Lower lobe of right lung (tissue), 2 donors: ENCODE measurements around the gene ERCC3. TPM values are rescaled to one million over a fixed set of nuclear protein-coding genes. Genes with fewer than 3 reads are reported as not detected.
A peak's percentile ranks its signal among the peaks of the same experiment; 100 is the strongest.
"Not testable (repeated sequence)": the region's sequence is repeated elsewhere in the genome, so short reads cannot be mapped to it uniquely, and the experiment has no call there.

Experiments
- ATAC-seq, 2 donors: fragments of 200-7000 bp; cut with Tn5 transposase; one replicate each; pipeline ENCODE4 v1.9.1; 2020 to 2022; ENCODE audit warnings: mild to moderate bottlenecking in 2 of 2, moderate library complexity in 2 of 2
- DNase-seq: peaks from one replicate; pipeline ENCODE4 v3.0.0-alpha.2; 2020
- H3K27ac ChIP-seq: fragments of 200-600 bp; one replicate; pipeline ENCODE4 v1.8.0; 2022
- H3K27me3 ChIP-seq: fragments of 200-600 bp; one replicate; pipeline ENCODE4 v1.8.0; 2022; ENCODE audit warnings: low read depth
- H3K36me3 ChIP-seq: fragments of 200-600 bp; one replicate; pipeline ENCODE4 v1.8.0; 2022; ENCODE audit warnings: mild to moderate bottlenecking
- H3K4me1 ChIP-seq: fragments of 200-600 bp; one replicate; pipeline ENCODE4 v1.8.0; 2022
- H3K4me3 ChIP-seq: fragments of 200-600 bp; one replicate; pipeline ENCODE4 v1.8.0; 2022; ENCODE audit warnings: mild to moderate bottlenecking
- H3K9me3 ChIP-seq: fragments of 200-600 bp; one replicate; pipeline ENCODE4 v1.8.0; 2022
- CTCF ChIP-seq: fragments of 200-600 bp; IDR thresholded peaks from one replicate; pipeline ENCODE4 v1.8.0; 2022; ENCODE audit warnings: antibody characterized with exemption, mild to moderate bottlenecking
- intact Hi-C: fragments of 100-400 bp; cut with DNase I; formaldehyde crosslinking; loops from one replicate; pipeline ENCODE4 v1.11.0; 2022
- total RNA-seq: library from RNA; stranded (reverse); fragmentation: NEBNext Ultra II Directional; extraction: Animal tissue kit (Norgen Biotek cat#: 25700); gene quantifications from one replicate; pipeline ENCODE4 v1.2.1, GENCODE V29; 2021
- donor health status: DM: no; HTN: yes; CAD: no; lungs with severe emphysema.

ERCC3 gene
- total RNA-seq, 1 donor from 2014 or later: 34.7 TPM

- H3K27me3 ChIP-seq: no peaks in the 10 kb centered on the region
- H3K27ac ChIP-seq: no peak overlapping the region
- ATAC-seq (no peak), DNase-seq (no peak)
- no peak for TF ChIP-seq CTCF
- no peaks in the 10 kb centered on the region for H3K4me1 ChIP-seq
- intact Hi-C loops: no loop called here
- H3K4me3 ChIP-seq: no peak overlapping the region
- no peaks in the 10 kb centered on the region for H3K36me3 ChIP-seq
- H3K9me3 ChIP-seq: peaks cover 12% of the 10 kb centered on the region
Measured at GRCh38 chr2:127235082-127235702, 58.8 kb downstream of the ERCC3 start.

- Histone ChIP-seq H3K4me1 (no peaks in the 10 kb centered on the region), H3K36me3 (no peaks in the 10 kb centered on the region), H3K27ac (no peak overlapping the region), H3K27me3 (no peaks in the 10 kb centered on the region), H3K9me3 (peaks cover 12% of the 10 kb centered on the region), H3K4me3 (no peak overlapping the region)
- intact Hi-C loops: no loop called here
- ATAC-seq (peak in 1 of 2 donors; percentile 74), DNase-seq (no peak)
- no peak for TF ChIP-seq CTCF
Measured at GRCh38 chr2:127233710-127234109, 60.2 kb downstream of the ERCC3 start.

GRCh38 chr2:127231130-127231865 is 62.6 kb downstream of the ERCC3 start:
- Histone ChIP-seq H3K36me3 (no peaks in the 10 kb centered on the region), H3K4me3 (no peak overlapping the region), H3K4me1 (peaks cover 7% of the 10 kb centered on the region), H3K27ac (no peak overlapping the region), H3K27me3 (no peaks in the 10 kb centered on the region), H3K9me3 (no peaks in the 10 kb centered on the region)
- no peak for ATAC-seq
- intact Hi-C loops: no loop called here
- no peak for DNase-seq
- no peak for TF ChIP-seq CTCF

- H3K4me1 ChIP-seq: peaks cover 12% of the 10 kb centered on the region
- peaks cover 7% of the 10 kb centered on the region for H3K27me3 ChIP-seq
- H3K9me3 ChIP-seq: no peaks in the 10 kb centered on the region
- DNase-seq: no peak
- no peak for TF ChIP-seq CTCF
- H3K4me3 ChIP-seq: no peak overlapping the region
- no peaks in the 10 kb centered on the region for H3K36me3 ChIP-seq
- no peak overlapping the region for H3K27ac ChIP-seq
- no peak for ATAC-seq
- intact Hi-C loops: no loop called here
Measured at GRCh38 chr2:127229555-127229954, 64.4 kb downstream of the ERCC3 start.

- H3K9me3 ChIP-seq: no peaks in the 10 kb centered on the region
- peaks cover 7% of the 10 kb centered on the region for H3K27me3 ChIP-seq
- H3K27ac ChIP-seq: no peak overlapping the region
- H3K4me3 ChIP-seq: no peak overlapping the region
- no peak for TF ChIP-seq CTCF
- no peaks in the 10 kb centered on the region for H3K36me3 ChIP-seq
- ATAC-seq: no peak
- no peak for DNase-seq
- H3K4me1 ChIP-seq: peaks cover 12% of the 10 kb centered on the region
- intact Hi-C loops: no loop called here
Measured at GRCh38 chr2:127228102-127228501, 65.8 kb downstream of the ERCC3 start.

GRCh38 chr2:127227264-127227660 is 66.7 kb downstream of the ERCC3 start:
- Histone ChIP-seq H3K27me3 (peaks cover 16% of the 10 kb centered on the region), H3K27ac (peak overlapping the region; percentile 41), H3K4me1 (peaks cover 12% of the 10 kb centered on the region)
- H3K4me3 ChIP-seq, H3K9me3 ChIP-seq, H3K36me3 ChIP-seq, intact Hi-C loops, ATAC-seq, DNase-seq: not testable (repeated sequence)
